ENCODE results near the gene TMEM81.

GRCh38 chr1:205095422-205095821 lies 11.2 kb upstream of the TMEM81 start:
- no peak for TF ChIP-seq TAF1 (IDR thresholded peaks at IDR 0.05; ENCODE audit: low read depth, low read length)
- TF ChIP-seq POLR2A (IDR thresholded peaks at IDR 0.05; ENCODE audit: low read depth, low read length) = no peak
- TF ChIP-seq POLR2AphosphoS5 (IDR thresholded peaks at IDR 0.05; ENCODE audit: low read depth, low read length) = no peak

Measured in GM12891 (cell line).